Measurements from ENCODE around the gene LGMN. TPM values are rescaled to one million over a fixed set of nuclear protein-coding genes. Genes with fewer than 3 reads are reported as not detected.
"Not testable (repeated sequence)": the region's sequence is repeated elsewhere in the genome, so short reads cannot be mapped to it uniquely, and the experiment has no call there.

The LGMN gene
- total and polyA plus RNA-seq, 4 donors: 115 to 182 (median 136) TPM

DNA sequence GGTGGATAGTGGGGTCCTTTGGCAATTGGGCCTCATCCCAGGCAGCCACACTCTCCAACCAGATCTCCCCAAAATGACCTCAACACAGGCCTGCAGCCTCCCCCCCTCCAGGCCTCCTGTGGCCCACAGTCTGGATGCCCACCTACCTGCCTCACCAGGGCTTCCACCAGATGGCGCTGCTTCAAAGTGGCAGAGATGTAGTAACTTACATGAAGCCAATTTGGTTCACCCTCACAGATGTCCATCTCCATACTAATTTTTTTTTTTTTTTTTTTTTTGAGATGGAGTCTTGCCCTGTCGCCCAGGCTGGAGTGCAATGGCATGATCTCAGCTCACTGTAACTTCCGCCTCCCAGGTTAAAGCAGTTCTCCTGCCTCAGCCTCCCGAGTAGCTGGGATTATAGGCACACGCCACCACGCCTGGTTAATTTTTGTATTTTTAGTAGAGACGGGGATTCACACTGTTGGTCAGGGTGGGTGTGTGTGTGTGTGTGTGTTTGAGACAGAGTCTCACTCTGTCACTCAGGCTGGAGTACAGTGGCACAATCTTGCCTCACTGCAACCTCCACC lies 33.6 kb downstream of the LGMN start:
- not testable (repeated sequence) for H3K9me3 ChIP-seq (ENCODE audit: control insufficient read depth in 4 of 4, insufficient read depth in 3 of 4, low read length in 3 of 4); H3K4me3 ChIP-seq; H3K27ac ChIP-seq (ENCODE audit: low read depth in 1 of 2, low read length in 1 of 2); H3K27me3 ChIP-seq (ENCODE audit: control insufficient read depth in 3 of 3, insufficient read depth in 3 of 3, low read length in 2 of 3); H3K4me1 ChIP-seq (ENCODE audit: control insufficient read depth in 5 of 5, insufficient read depth in 5 of 5, low read length in 5 of 5); H3K9ac ChIP-seq (ENCODE audit: insufficient read depth in 1 of 2, low read length in 2 of 2)
- TF ChIP-seq, protein P1, sequence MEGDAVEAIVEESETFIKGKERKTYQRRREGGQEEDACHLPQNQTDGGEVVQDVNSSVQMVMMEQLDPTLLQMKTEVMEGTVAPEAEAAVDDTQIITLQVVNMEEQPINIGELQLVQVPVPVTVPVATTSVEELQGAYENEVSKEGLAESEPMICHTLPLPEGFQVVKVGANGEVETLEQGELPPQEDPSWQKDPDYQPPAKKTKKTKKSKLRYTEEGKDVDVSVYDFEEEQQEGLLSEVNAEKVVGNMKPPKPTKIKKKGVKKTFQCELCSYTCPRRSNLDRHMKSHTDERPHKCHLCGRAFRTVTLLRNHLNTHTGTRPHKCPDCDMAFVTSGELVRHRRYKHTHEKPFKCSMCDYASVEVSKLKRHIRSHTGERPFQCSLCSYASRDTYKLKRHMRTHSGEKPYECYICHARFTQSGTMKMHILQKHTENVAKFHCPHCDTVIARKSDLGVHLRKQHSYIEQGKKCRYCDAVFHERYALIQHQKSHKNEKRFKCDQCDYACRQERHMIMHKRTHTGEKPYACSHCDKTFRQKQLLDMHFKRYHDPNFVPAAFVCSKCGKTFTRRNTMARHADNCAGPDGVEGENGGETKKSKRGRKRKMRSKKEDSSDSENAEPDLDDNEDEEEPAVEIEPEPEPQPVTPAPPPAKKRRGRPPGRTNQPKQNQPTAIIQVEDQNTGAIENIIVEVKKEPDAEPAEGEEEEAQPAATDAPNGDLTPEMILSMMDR (IDR thresholded peaks at IDR 0.05; ENCODE audit: control extremely low read depth, extremely low read depth): peak; percentile 49
- peak; percentile 41 for ATAC-seq (ENCODE audit: insufficient read depth, low FRiP score)
- peak in 2 of 3 donors; percentile 46 to 55 for DNase-seq
- peaks cover 4 to 32% (median 10%) of the 10 kb centered on the region in 4 donors for H3K36me3 ChIP-seq (ENCODE audit: control insufficient read depth in 4 of 4, insufficient read depth in 4 of 4, low read length in 4 of 4)
- WGBS, 2 donors: 75 to 76% methylated on average over 7 of the region's 7 CpGs

DNA sequence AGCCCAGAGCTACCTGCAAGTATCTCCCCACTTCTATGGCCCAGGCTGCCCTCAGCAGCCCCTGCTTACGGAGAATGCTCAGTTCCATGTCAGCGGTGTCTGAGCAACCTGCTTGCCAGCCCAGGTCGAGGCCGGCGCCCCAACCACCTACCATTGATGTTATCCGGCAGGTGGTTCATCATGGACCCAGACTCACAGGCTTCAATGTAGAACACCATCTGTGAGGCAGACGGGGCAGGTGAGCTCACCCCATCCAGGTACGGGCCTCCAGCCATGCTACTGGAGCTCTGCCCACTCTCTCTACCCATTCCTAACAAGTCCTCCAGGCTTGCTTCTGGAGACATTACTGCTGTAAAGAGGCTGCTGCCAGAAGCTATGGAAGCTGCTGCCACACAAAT lies 35.8 kb downstream of the LGMN start:
- peaks cover 7 to 37% (median 11%) of the 10 kb centered on the region in 4 donors for H3K36me3 ChIP-seq (ENCODE audit: control insufficient read depth in 4 of 4, insufficient read depth in 4 of 4, low read length in 4 of 4)

DNA sequence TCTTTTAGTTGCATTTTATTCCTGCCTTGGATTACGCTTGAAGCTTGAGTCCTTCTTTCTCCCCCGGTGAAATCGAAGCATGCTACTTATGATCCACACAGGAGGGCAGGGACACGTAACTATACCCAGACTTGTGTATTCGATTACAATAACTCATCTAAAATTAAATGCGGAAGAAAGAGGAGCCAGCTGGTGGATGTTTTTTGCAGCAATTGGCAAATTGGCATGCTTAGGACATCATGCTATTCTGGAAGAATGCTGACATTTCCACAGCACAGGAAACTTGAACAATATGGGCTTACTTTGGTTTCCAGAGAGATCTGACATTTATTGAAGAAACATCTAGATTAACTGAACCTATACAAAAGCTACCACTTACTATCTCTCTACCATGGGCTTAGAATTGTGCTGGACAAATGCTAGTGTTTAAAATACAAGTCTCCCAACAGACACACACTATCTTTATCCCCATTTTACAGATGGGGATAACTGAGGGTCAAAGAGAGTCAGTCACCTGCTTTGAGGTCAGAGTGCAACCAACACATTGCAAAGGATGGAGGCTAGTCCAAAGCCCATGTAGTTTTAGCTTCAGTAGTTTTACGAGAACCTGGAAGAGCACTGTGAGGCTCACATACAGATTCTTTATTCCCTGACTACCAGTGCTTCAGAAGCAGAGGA lies 36.3 kb downstream of the LGMN start:
- Histone ChIP-seq H3K9ac (ENCODE audit: insufficient read depth in 1 of 2, low read length in 2 of 2) (no peak overlapping the region), H3K4me1 (ENCODE audit: control insufficient read depth in 5 of 5, insufficient read depth in 5 of 5, low read length in 5 of 5) (no peaks in the 10 kb centered on the region), H3K27me3 (ENCODE audit: control insufficient read depth in 3 of 3, insufficient read depth in 3 of 3, low read length in 2 of 3) (no peaks in the 10 kb centered on the region), H3K4me3 (no peak overlapping the region), H3K36me3 (ENCODE audit: control insufficient read depth in 4 of 4, insufficient read depth in 4 of 4, low read length in 4 of 4) (peaks cover 7 to 32% (median 11%) of the 10 kb centered on the region in 4 donors), H3K27ac (ENCODE audit: low read depth in 1 of 2, low read length in 1 of 2) (peak overlapping the region in 1 of 2 donors; percentile 20), H3K9me3 (ENCODE audit: control insufficient read depth in 4 of 4, insufficient read depth in 3 of 4, low read length in 3 of 4) (no peaks in the 10 kb centered on the region)
- 93% methylated on average over 7 of the region's 7 CpGs for WGBS, 2 donors
- TF ChIP-seq, protein P1 (IDR thresholded peaks at IDR 0.05; ENCODE audit: control extremely low read depth, extremely low read depth): no peak
- ATAC-seq (ENCODE audit: insufficient read depth, low FRiP score): no peak
- DNase-seq: no peak

More for the DNA sequence above, 35.8 kb downstream of the LGMN start:
- WGBS, 2 donors: 94 to 97% methylated on average over 8 of the region's 8 CpGs
- Histone ChIP-seq H3K27ac (ENCODE audit: low read depth in 1 of 2, low read length in 1 of 2) (peak overlapping the region in 1 of 2 donors; percentile 20), H3K4me3 (no peak overlapping the region), H3K4me1 (ENCODE audit: control insufficient read depth in 5 of 5, insufficient read depth in 5 of 5, low read length in 5 of 5) (no peaks in the 10 kb centered on the region), H3K27me3 (ENCODE audit: control insufficient read depth in 3 of 3, insufficient read depth in 3 of 3, low read length in 2 of 3) (no peaks in the 10 kb centered on the region), H3K9ac (ENCODE audit: insufficient read depth in 1 of 2, low read length in 2 of 2) (no peak overlapping the region), H3K9me3 (ENCODE audit: control insufficient read depth in 4 of 4, insufficient read depth in 3 of 4, low read length in 3 of 4) (no peaks in the 10 kb centered on the region)
- TF ChIP-seq, protein P1 (IDR thresholded peaks at IDR 0.05; ENCODE audit: control extremely low read depth, extremely low read depth): no peak
- DNase-seq (no peak), ATAC-seq (ENCODE audit: insufficient read depth, low FRiP score) (no peak)

Measured in lung (tissue), 12 donors.